PFSK-1 (cell line): ENCODE measurements around the gene ARHGAP15.

ENCODE experiments used
- FOXP2 ChIP-seq: optimal IDR thresholded peaks from 2 replicates; pipeline ENCODE3; 2011; ENCODE audit warnings: borderline replicate concordance, control low read depth, inconsistent platforms; ENCODE audit not compliant: insufficient read depth; ENCODE audit errors: extremely low read length, extremely low read depth
- POLR2AphosphoS5 ChIP-seq: IDR thresholded peaks from 2 replicates; pipeline ENCODE4 v1.6.1; 2012; ENCODE audit warnings: low read depth, mild to moderate bottlenecking, control low read depth, low read length, moderate library complexity
- SIN3A ChIP-seq: IDR thresholded peaks from 2 replicates; pipeline ENCODE4 v1.6.1; 2012; ENCODE audit warnings: mild to moderate bottlenecking, low read length, moderate library complexity, borderline replicate concordance; ENCODE audit not compliant: insufficient read depth
- TAF1 ChIP-seq: IDR thresholded peaks from 2 replicates; pipeline ENCODE4 v1.6.1; 2012; ENCODE audit warnings: low read length, control low read depth, borderline replicate concordance; ENCODE audit not compliant: insufficient read depth
- TF ChIP-seq, protein P1 (sequence below), 2 experiments: IDR thresholded peaks; 2 replicates each; pipeline versions ENCODE4 v1.6.1 to v1.8.0; 2011 to 2012; ENCODE audit warnings: low read depth in 2 of 2, low read length in 2 of 2, control low read depth in 1 of 2, inconsistent platforms in 1 of 2, mild to moderate bottlenecking in 1 of 2, moderate library complexity in 1 of 2; ENCODE audit not compliant: insufficient read depth in 1 of 2

The ARHGAP15 gene

GRCh38 chr2:143694335-143694734 lies 565.1 kb downstream of the ARHGAP15 start:
- TF ChIP-seq, protein P1, sequence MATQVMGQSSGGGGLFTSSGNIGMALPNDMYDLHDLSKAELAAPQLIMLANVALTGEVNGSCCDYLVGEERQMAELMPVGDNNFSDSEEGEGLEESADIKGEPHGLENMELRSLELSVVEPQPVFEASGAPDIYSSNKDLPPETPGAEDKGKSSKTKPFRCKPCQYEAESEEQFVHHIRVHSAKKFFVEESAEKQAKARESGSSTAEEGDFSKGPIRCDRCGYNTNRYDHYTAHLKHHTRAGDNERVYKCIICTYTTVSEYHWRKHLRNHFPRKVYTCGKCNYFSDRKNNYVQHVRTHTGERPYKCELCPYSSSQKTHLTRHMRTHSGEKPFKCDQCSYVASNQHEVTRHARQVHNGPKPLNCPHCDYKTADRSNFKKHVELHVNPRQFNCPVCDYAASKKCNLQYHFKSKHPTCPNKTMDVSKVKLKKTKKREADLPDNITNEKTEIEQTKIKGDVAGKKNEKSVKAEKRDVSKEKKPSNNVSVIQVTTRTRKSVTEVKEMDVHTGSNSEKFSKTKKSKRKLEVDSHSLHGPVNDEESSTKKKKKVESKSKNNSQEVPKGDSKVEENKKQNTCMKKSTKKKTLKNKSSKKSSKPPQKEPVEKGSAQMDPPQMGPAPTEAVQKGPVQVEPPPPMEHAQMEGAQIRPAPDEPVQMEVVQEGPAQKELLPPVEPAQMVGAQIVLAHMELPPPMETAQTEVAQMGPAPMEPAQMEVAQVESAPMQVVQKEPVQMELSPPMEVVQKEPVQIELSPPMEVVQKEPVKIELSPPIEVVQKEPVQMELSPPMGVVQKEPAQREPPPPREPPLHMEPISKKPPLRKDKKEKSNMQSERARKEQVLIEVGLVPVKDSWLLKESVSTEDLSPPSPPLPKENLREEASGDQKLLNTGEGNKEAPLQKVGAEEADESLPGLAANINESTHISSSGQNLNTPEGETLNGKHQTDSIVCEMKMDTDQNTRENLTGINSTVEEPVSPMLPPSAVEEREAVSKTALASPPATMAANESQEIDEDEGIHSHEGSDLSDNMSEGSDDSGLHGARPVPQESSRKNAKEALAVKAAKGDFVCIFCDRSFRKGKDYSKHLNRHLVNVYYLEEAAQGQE (IDR thresholded peaks at IDR 0.05; ENCODE audit: insufficient read depth in 1 of 2, low read depth in 2 of 2, low read length in 2 of 2) = no peak
- TF ChIP-seq POLR2AphosphoS5 (no peak), TAF1 (no peak), FOXP2 (no peak), SIN3A (no peak)

DNA sequence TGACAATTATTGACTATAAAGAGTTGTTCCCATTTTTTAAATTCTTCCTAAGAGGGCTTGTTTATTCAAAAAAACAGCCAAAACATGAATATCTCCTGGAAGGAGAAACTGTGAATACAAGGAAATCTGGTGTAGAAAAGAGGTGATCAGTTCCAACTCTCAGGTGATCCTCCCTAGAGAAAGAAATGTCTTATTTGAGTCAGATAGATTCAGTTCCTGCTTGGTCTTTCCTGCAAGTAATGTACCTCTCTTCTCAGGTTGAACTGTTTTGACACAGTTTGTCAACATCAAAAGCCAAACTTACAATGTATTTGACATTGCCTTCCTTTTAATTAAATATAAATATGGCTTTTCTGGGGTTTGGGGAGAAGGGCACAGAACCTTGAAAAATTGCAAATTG lies 567.4 kb downstream of the ARHGAP15 start:
- TF ChIP-seq FOXP2 = no peak
- no peak for TF ChIP-seq SIN3A
- TF ChIP-seq POLR2AphosphoS5 = no peak
- TF ChIP-seq TAF1 = no peak
- TF ChIP-seq, protein P1 (IDR thresholded peaks at IDR 0.05; ENCODE audit: insufficient read depth in 1 of 2, low read depth in 2 of 2, low read length in 2 of 2) = no peak

GRCh38 chr2:143697744-143698143 lies 568.5 kb downstream of the ARHGAP15 start:
- no peak for TF ChIP-seq FOXP2
- TF ChIP-seq, protein P1 (IDR thresholded peaks at IDR 0.05; ENCODE audit: insufficient read depth in 1 of 2, low read depth in 2 of 2, low read length in 2 of 2) = no peak
- no peak for TF ChIP-seq SIN3A
- no peak for TF ChIP-seq POLR2AphosphoS5
- no peak for TF ChIP-seq TAF1

DNA sequence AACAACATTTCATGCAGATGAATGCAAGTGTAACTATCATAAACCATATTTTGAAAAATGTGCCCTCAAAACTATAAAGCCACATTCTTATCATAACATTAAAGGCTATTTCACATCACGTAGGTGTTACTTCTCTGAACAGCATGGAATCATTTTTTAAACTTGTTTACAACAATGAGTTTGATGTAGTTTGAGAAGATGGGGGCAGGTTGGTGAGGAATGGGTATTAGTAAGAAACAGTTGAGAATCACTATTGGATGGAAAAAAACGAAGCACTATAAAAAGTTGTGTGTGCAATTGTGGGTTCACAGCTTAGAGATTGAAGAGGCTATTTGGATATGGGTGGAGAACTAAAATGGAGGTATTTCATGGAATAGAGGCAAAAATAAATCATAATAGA lies 569.1 kb downstream of the ARHGAP15 start:
- TF ChIP-seq POLR2AphosphoS5 = no peak
- TF ChIP-seq TAF1 = no peak
- TF ChIP-seq FOXP2 = no peak
- TF ChIP-seq SIN3A = no peak
- TF ChIP-seq, protein P1 (IDR thresholded peaks at IDR 0.05; ENCODE audit: insufficient read depth in 1 of 2, low read depth in 2 of 2, low read length in 2 of 2) = no peak

DNA sequence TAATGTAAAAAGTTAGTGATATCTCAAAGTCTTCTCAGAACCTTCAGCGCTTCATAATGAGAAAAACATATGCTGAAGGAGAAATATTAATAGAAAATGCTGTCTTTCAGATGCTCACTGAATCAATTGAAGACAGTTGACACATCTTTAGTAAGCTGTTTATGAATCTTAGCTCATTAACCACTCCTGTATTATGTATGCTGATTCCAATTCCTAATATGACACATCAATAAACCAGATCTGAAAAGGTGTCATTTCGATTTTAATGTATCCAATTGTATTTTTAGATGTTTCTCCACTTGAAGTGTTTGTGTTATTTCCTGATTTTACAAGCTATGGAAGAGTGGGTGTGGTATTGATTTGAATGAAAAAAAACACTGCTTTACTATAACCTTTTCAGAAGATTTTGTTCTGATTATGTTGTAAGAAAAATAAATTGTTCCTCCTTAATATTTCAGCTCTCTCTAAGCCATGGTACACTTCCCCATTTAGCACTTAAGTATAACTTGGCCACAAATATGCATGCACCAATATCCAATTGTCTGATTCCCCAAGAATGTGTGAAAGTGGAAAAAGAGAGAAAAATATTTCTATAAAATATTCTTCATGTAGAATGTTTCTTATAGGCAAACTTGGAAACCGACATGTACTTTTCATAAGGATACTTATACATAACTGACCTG lies 569.8 kb downstream of the ARHGAP15 start:
- TF ChIP-seq FOXP2 = no peak
- TF ChIP-seq, protein P1 (IDR thresholded peaks at IDR 0.05; ENCODE audit: insufficient read depth in 1 of 2, low read depth in 2 of 2, low read length in 2 of 2) = no peak
- TF ChIP-seq TAF1 = no peak
- TF ChIP-seq POLR2AphosphoS5 = no peak
- TF ChIP-seq SIN3A = no peak
